T-helper 1 cell (primary cell): ENCODE measurements around the gene ZNRD2.

ENCODE experiments used
- DNase-seq, 5 donors: peaks; one replicate each; pipeline ENCODE4 v3.0.0-alpha.2; 2012 to 2020

ZNRD2 gene

GRCh38 chr11:65556470-65557279 lies 13.6 kb upstream of the ZNRD2 start:
- no peak for DNase-seq

DNA sequence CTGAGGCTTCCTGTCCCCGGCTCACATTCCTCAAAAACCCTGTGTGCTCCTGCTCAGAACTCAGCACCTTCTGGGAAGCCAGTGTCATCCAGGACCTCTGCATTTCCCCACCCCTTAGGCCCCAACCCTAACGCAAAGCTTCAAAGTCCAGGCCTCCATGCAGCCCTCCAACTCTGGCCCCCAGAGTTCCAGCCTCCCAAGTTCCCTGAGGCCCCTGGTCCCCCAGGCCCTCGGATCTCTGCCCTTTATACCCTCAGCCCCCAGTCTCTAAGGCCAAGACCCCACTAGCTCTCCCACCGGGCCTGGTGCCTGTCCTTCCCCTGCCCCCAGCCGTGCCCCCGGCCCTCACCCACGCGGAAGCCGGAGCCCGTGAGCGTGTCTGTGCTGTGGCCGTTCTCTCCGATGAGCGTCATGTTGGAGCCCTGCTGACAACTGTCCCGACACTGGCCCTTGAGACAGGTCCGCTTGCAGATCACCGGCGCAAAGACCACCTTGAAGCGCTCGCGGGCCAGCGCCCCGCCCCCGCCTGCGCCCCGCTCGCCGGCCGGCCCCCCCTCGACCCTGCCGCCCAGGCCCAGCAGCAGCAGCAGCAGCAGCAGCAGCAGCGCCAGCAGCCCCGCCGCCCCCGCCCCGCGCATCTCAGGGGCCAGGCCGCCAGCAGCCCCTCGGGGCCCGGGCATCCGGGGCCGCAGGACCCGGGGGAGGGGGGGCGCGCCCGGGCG lies 12.8 kb upstream of the ZNRD2 start:
- peak in 1 of 5 donors; percentile 19 for DNase-seq

- peak in 2 of 5 donors; percentile 23 to 43 for DNase-seq
Observed at GRCh38 chr11:65558002-65558929, 12.0 kb upstream of the ZNRD2 start, which contains the start of gene LTBP3. Gene LTBP3, minus strand, starts transcription at chr11:65558359. Its CDS starts 400 bp downstream, at chr11:65557959.

GRCh38 chr11:65558930-65559509 lies 11.3 kb upstream of the ZNRD2 start:
- peak in 1 of 5 donors; percentile 10 for DNase-seq

DNA sequence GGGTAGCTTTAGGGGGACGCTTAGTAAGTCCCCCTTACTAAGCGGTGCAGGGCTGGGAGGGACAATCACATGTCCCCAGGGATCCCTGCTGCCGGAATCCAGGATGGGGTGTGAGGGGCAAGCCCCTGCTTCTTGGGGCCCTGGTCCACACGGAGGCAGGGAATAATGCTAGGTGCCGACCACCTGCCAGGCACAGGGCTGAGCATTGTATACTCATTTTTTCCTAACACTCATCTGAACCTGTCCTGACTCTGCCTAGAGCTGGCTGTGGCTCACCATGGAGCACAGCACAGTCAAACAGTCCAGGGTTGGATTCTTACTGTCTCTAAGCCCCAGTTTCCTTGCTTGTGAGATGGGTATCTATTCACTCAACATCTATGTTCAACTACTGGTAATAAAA lies 10.7 kb upstream of the ZNRD2 start:
- DNase-seq, result no peak

- DNase-seq, result no peak
Observed at GRCh38 chr11:65559951-65560537, 10.2 kb upstream of the ZNRD2 start.

- DNase-seq, result no peak
Observed at GRCh38 chr11:65560555-65561418, 9.5 kb upstream of the ZNRD2 start.

DNA sequence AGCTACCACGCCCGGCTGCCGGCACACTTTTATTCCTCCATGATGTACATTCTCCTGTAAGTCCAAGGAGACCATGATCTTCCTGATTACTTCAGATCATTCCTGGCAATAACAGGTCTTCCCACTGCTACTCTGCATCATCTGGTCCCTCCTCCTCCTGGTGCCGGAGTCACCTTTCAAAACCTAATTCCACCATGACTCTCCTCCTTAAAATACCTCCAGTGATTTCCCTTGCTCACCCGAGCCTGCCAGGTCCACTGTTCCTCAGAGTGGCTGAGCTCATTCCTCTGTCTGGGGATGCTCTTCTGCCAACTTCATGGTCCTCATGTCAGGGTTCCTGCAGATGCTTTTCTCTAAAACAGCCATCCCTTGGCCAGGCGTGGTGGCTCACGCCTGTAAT lies 8.3 kb upstream of the ZNRD2 start:
- no peak for DNase-seq

DNA sequence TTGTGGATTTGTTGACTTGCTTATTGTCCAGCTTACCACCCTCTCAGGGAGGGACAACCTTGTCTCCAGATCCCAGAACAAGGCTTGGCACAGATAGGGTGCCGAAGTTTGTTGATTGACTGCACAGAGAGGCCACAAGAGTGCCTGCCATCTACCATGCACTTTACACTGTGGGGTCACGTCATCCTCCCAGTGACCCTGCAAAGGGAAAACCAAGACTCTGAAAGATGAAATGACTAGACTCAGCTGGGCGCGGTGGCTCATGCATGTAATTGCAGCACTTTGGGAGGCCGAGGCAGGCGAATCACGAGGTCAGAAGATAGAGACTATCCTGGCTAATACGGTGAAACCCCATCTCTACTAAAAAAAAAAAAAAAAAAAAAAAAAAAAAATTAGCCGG lies 7.5 kb upstream of the ZNRD2 start:
- no peak for DNase-seq

GRCh38 chr11:65563601-65564000 lies 6.7 kb upstream of the ZNRD2 start:
- no peak for DNase-seq

DNA sequence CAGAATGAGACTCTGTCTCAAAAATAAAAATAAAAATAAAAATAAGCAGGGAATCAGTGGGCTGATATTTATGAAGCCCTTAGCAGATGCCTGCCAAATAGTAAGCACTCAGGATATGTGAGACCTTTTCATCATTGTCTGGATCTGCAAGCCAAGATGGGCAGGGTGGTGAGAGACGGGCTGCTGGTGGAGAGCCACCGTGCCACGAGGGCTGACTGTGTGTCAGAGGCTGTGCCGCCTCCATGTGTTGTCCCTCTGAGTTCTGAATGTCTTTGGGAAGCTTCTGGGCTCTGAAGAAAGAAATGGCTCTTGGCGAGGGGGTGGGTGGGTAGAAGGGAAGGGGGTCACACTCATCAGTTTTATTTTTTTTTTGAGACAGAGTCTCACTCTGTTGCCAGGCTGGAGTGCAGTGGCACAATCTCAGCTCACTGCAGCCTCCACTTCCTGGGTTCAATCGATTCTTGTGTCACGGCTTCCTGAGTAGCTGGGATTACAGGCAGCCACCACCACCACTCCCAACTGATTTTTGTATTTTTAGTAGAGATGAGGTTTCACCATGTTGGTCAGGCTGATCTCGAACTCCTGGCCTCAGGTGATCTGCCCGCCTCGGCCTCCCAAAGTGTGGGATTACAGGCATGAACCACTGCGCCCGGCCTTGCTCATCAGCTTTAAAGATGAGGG lies 5.3 kb upstream of the ZNRD2 start:
- peak in 1 of 5 donors; percentile 57 for DNase-seq

DNA sequence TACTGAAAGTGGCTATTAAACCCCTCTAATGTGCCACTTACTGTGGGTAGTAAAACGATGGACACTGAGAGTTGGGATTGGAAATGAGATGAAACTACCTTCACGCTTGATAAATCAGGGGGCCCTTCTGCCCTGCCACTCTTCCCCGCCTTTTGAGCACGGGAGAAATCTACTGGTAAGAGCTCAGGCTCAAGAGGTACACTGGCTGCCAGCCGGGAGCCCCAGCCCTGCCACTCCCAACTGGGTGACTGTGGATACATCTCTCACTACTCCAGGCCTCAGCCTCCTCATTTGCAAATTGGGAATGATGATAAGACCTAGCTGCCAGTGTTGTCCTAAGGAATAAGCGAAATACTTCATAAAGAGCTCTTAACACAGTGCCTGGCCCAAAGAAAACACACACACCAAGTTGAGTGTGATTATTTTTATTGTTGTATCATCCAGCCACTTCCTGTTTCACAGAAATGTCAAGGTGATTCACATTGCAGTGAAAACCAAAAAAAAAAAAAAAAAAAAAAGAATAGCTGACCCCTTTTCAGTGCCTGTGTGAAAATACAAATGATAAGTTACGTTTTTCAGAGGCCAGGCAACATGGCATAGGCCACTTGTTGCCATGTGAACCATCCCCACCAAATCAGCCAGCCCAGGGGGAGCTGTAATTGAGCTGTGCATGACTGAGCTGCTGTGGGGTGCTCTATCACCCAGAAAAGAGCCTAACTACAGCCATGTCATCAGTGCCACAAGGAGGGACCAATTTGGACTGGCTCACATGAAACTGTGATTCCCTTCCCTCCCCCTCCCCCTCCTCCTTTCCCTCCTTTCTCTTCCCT lies 4.4 kb upstream of the ZNRD2 start:
- peak in 1 of 5 donors; percentile 62 for DNase-seq

DNA sequence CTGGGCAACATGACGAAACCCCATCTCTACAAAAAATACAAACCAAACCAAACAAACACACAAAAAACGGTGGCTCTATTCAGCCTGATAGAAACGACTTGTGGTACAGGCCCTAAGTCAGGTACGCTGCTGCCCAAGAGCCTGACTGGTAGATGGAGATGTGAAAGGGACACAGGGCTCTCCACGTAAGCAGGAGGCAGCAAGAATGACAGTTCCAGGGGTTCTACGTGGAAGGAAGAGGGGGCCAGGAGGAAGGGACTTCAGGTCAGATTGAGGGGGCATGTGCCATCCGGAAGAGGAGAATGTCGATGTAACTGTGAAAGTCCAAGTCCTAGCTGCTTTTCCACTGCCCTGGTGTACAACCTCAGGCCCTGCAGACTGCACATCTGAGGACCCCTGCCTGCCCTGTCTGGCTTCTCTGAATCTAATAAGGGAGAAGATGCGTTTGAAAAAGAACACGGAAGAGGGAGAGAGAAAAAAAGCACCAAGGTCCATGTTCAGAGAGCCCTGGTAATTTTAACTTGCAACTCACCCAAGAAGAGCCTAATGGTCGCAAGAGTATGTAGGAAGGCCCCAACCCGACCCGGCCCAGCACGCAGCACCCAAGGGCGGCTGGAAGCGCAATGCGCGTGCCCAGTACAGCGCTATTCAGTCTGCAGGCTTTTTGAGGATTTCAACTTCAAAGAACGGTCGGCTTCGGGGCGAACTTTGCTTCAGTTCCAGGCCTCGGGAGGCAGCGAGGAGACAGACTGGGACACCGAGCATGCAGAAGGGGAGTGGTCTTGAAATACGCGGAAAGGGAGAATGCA lies 909 bp upstream of the ZNRD2 start:
- DNase-seq, result no peak

DNA sequence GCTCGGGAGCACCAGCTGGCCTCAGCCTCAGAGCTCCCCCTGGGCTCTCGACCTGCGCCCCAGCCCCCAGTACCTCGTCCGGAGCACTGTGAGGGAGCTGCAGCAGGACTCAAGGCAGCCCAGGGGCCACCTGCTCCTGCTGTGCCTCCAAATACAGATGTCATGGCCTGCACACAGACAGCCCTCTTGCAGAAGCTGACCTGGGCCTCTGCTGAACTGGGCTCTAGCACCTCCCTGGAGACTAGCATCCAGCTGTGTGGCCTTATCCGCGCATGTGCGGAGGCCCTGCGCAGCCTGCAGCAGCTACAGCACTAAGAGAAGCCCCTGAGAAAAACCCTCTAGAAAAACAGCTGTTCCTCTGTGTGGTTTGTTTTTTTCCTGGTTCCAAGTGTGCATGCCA lies 1.1 kb downstream of the ZNRD2 start:
- DNase-seq, result no peak

GRCh38 chr11:65571940-65572339 lies 1.7 kb downstream of the ZNRD2 start:
- DNase-seq, result peak in 1 of 5 donors; percentile 50

DNA sequence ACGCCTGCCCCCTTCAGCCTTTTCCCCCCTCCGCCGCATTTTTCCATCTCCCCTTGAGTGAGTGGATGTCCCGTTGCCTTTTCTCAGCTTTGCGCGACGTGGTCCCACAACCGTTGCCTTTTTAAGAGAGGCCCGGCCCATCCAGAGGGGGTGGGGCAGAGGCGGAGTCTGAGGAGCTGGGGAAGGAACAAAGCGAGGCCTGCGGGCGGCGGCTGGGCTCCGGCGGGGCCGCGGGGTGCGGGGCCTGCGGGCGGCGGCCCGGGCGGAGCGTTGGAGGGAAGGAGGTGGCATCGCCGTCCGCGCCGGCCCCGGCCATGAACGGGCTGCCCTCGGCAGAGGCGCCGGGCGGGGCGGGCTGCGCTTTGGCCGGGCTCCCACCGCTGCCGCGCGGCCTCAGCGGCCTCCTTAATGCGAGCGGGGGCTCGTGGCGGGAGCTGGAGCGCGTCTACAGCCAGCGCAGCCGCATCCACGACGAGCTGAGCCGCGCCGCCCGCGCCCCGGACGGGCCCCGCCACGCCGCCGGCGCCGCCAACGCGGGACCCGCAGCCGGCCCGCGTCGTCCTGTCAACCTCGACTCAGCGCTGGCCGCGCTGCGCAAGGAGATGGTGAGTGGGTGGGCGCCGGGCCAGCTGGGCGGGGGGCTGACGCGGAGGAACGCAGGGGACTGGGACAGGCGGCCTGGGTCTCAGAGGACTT lies 2.2 kb downstream of the ZNRD2 start, which contains the start of gene FAM89B:
FAM89B (plus strand) TSS at position 183 of the 696 bp plus-strand sequence; CDS start at position 315, 132 bp downstream.
- DNase-seq, result peak; percentile 70 to 87 (median 81)

- no peak for DNase-seq
Observed at GRCh38 chr11:65573391-65574079, 3.3 kb downstream of the ZNRD2 start.
